ACC112 (cell line): Measurements from ENCODE around the gene GPR150.

Source experiments
- H2AFZ ChIP-seq: fragments of 200-600 bp; sonication (generic); one replicate; pipeline ENCODE4 v1.6.0; 2017; ENCODE audit warnings: antibody characterized with exemption, low read length; ENCODE audit not compliant: unreplicated experiment
- H3K27ac ChIP-seq: fragments of 200-600 bp; sonication (generic); 2 replicates; pipeline ENCODE4 v1.5.1; 2014; ENCODE audit warnings: low read depth, mild to moderate bottlenecking, antibody characterized with exemption, low read length, moderate library complexity
- H3K27me3 ChIP-seq: fragments of 200-600 bp; sonication (generic); 2 replicates; pipeline ENCODE4 v1.6.1; 2014; ENCODE audit warnings: mild to moderate bottlenecking, antibody characterized with exemption, low read length, moderate library complexity, mixed read lengths; ENCODE audit not compliant: insufficient read depth
- H3K36me3 ChIP-seq: fragments of 200-600 bp; sonication (generic); 2 replicates; pipeline ENCODE4 v1.6.1; 2016; ENCODE audit warnings: mild to moderate bottlenecking, antibody characterized with exemption, low read length, moderate library complexity, mixed read lengths; ENCODE audit not compliant: insufficient read depth
- H3K4me1 ChIP-seq: fragments of 200-600 bp; sonication (generic); one replicate; pipeline ENCODE4 v1.6.1; 2016; ENCODE audit warnings: low read length, mixed read lengths; ENCODE audit not compliant: insufficient read depth, unreplicated experiment, control insufficient read depth
- H3K4me3 ChIP-seq: fragments of 200-600 bp; sonication (generic); 2 replicates; pipeline ENCODE4 v1.5.1; 2014; ENCODE audit warnings: mild to moderate bottlenecking, low read depth, low read length
- H3K79me2 ChIP-seq: fragments of 200-600 bp; sonication (generic); one replicate; pipeline ENCODE4 v1.6.0; 2016; ENCODE audit warnings: low read length; ENCODE audit not compliant: control insufficient read depth, unreplicated experiment, insufficient read depth

GPR150 gene

DNA sequence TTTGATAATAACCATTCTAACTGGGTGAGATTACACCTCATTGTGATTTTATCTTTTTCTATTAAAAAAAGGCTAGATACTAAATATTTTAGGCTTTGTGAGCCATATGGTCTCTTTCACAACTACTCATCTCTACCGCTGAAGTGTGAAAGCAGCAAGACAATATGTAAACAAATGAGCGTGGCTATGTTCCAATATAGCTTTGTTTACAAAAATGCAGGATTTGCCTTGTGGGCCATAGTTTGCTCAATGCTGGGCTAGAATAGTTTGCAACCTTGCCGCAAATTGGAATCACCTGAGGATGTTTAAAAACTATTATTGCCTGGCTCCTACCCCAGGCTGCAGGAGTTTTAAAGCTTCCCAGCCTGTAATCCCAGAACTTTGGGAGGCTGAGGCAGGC, 10.2 kb upstream of the GPR150 start:
- Histone ChIP-seq H2AFZ (no peak overlapping the region), H3K79me2 (peaks cover 14% of the 10 kb centered on the region), H3K27me3 (no peaks in the 10 kb centered on the region), H3K27ac (no peak overlapping the region), H3K4me1 (no peaks in the 10 kb centered on the region), H3K36me3 (peaks cover 12% of the 10 kb centered on the region), H3K4me3 (no peak overlapping the region)

DNA sequence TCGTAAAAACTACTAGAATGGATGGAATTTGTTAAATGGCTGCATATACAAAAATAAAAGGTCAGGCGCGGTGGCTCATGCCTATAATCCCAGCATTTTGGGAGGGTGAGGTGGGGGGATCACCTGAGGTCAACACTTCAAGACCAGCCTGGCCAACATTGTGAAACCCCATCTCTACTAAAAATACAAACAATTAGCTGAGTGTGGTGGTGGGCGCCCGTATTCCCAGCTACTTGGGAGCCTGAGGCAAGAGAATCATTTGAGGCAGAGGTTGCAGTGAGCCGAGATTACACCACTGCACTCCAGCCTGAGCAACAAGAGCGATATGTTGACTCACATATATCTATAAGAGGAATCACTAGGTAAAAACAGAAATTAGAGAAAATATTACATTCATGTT, 9.3 kb upstream of the GPR150 start:
- peaks cover 4% of the 10 kb centered on the region for H3K4me1 ChIP-seq
- no peak overlapping the region for H3K4me3 ChIP-seq
- H2AFZ ChIP-seq = no peak overlapping the region
- H3K36me3 ChIP-seq = peaks cover 12% of the 10 kb centered on the region
- H3K27ac ChIP-seq = no peak overlapping the region
- H3K79me2 ChIP-seq = peaks cover 14% of the 10 kb centered on the region
- H3K27me3 ChIP-seq = no peaks in the 10 kb centered on the region

DNA sequence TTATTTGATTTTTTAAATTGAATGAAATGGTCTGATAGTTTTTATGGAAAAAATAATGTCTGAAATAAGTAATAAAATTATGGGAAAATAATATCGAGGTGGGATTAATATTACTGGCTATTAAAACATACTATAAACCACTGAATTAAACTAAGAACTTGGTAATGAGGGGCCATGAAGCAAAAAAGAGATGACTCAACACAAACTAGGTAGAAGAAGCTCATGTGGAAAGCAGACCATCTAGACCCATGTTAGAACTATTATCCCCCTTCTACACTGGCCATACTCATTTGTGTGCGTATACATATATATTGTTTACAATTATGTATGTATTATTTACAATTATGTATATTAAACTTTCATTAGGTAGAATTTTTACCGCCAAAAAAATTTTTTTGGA, 8.5 kb upstream of the GPR150 start:
- Histone ChIP-seq H3K27ac (no peak overlapping the region), H2AFZ (no peak overlapping the region), H3K4me1 (peaks cover 12% of the 10 kb centered on the region), H3K79me2 (peaks cover 21% of the 10 kb centered on the region), H3K27me3 (no peaks in the 10 kb centered on the region), H3K36me3 (peaks cover 12% of the 10 kb centered on the region), H3K4me3 (no peak overlapping the region)

DNA sequence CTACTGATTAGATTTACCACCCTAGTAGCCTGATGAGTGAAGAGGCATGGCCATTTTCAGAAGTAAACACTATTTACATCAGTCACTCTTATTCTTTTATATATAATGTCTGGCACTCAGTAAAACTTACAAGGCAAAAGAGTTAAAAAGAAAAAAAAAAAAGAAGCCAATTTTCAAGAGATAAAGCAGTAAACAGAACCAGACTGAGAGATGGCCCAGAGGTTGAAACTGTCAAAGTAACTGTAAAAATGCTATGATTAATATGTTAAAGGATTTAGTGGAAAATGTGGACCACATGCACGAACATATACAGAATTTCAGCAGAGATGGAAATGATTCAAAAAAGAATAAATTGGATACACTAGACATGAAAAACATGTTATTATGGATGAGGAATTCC, 6.4 kb upstream of the GPR150 start:
- peaks cover 29% of the 10 kb centered on the region for H3K79me2 ChIP-seq
- no peak overlapping the region for H3K4me3 ChIP-seq
- H3K36me3 ChIP-seq = peaks cover 12% of the 10 kb centered on the region
- H3K4me1 ChIP-seq = peaks cover 22% of the 10 kb centered on the region
- no peaks in the 10 kb centered on the region for H3K27me3 ChIP-seq
- no peak overlapping the region for H2AFZ ChIP-seq
- no peak overlapping the region for H3K27ac ChIP-seq

GRCh38 chr5:95615164-95615467, 4.8 kb upstream of the GPR150 start:
- H3K79me2 ChIP-seq = peaks cover 40% of the 10 kb centered on the region
- H3K27ac ChIP-seq = peak overlapping the region; percentile 32

GRCh38 chr5:95617057-95617456, 2.8 kb upstream of the GPR150 start:
- Histone ChIP-seq H3K79me2 (peaks cover 40% of the 10 kb centered on the region), H3K27me3 (no peaks in the 10 kb centered on the region), H3K4me1 (peaks cover 34% of the 10 kb centered on the region), H2AFZ (peak overlapping the region; percentile 41), H3K27ac (peak overlapping the region; percentile 93), H3K36me3 (peaks cover 12% of the 10 kb centered on the region), H3K4me3 (peak overlapping the region; percentile 67)

More at GRCh38 chr5:95615164-95615467, 4.8 kb upstream of the GPR150 start:
- H3K4me1 ChIP-seq = peaks cover 28% of the 10 kb centered on the region
- no peaks in the 10 kb centered on the region for H3K27me3 ChIP-seq
- peaks cover 12% of the 10 kb centered on the region for H3K36me3 ChIP-seq
- no peak overlapping the region for H2AFZ ChIP-seq
- no peak overlapping the region for H3K4me3 ChIP-seq

- Histone ChIP-seq H3K79me2 (peaks cover 30% of the 10 kb centered on the region), H3K27ac (peak overlapping the region; percentile 93), H3K27me3 (no peaks in the 10 kb centered on the region), H2AFZ (peak overlapping the region; percentile 79), H3K36me3 (no peaks in the 10 kb centered on the region), H3K4me3 (peak overlapping the region; percentile 82), H3K4me1 (peaks cover 34% of the 10 kb centered on the region)
Observed at GRCh38 chr5:95619096-95619495, 791 bp upstream of the GPR150 start.

- Histone ChIP-seq H3K79me2 (peaks cover 26% of the 10 kb centered on the region), H3K36me3 (no peaks in the 10 kb centered on the region), H3K4me3 (peak overlapping the region; percentile 82), H3K27me3 (no peaks in the 10 kb centered on the region), H3K27ac (peak overlapping the region; percentile 93), H3K4me1 (peaks cover 34% of the 10 kb centered on the region), H2AFZ (peak overlapping the region; percentile 79)
Observed at GRCh38 chr5:95619514-95620029, 315 bp upstream of the GPR150 start.

GRCh38 chr5:95620870-95621838, 1.3 kb downstream of the GPR150 start:
- Histone ChIP-seq H3K79me2 (peaks cover 21% of the 10 kb centered on the region), H3K4me3 (peak overlapping the region; percentile 82), H2AFZ (peak overlapping the region; percentile 79), H3K27me3 (no peaks in the 10 kb centered on the region), H3K27ac (peak overlapping the region; percentile 31; the same call in 1 of the 2 replicates), H3K36me3 (no peaks in the 10 kb centered on the region), H3K4me1 (peaks cover 24% of the 10 kb centered on the region)

DNA sequence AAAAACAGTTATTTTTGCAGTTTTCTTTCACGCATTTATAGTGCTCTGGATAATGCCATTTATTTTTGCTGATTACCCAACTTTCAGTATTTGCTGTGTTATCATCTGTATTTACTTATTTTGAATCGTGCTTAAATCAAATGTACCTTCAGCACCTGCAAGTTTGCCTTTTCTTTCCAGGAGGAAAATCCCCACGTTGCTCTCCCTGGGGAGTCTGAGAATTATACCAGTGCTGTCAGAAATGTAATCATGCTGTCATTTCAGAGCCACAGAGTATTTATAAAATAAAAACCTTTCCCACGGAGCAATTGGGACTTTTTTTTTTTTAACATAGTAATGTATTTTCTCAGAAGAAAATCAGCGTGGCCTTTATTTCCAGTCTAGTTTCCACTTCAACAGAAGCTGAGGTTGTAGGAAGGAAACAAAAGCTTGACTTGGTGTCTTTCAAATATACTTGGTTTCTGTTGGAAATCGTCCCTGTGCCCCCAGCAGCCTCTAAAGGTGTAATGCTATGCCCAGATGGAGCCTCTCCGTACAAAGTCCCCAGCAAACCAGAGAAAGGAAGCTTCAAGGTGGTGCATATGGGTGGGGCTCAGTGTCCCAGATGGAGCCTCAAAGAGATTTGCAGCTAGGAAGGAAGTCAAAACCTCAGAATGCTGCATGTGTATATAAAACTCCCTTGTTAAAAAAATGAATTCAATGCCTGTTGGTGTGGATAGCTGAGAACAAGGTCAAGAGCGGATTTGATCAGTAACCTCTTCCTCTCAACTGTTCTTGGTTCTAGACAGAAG, 2.1 kb downstream of the GPR150 start:
- peaks cover 19% of the 10 kb centered on the region for H3K4me1 ChIP-seq
- H3K79me2 ChIP-seq = peaks cover 18% of the 10 kb centered on the region
- peak overlapping the region; percentile 79 for H2AFZ ChIP-seq
- peak overlapping the region; percentile 31; the same call in 1 of the 2 replicates for H3K27ac ChIP-seq
- peak overlapping the region; percentile 82 for H3K4me3 ChIP-seq
- no peaks in the 10 kb centered on the region for H3K27me3 ChIP-seq
- H3K36me3 ChIP-seq = no peaks in the 10 kb centered on the region
